GM10266 (cell line): ENCODE results near the gene NMD3.

ENCODE experiments used
- DNase-seq: peaks from one replicate; pipeline ENCODE4 v3.0.0; 2012; ENCODE audit errors: extremely low spot score
- TF ChIP-seq, protein P1 (sequence below): IDR thresholded peaks from 2 replicates; pipeline ENCODE4 v1.5.1; 2012; ENCODE audit warnings: mild to moderate bottlenecking, low read depth; ENCODE audit not compliant: control insufficient read depth, insufficient read depth; ENCODE audit errors: missing control alignments

The NMD3 gene

DNA sequence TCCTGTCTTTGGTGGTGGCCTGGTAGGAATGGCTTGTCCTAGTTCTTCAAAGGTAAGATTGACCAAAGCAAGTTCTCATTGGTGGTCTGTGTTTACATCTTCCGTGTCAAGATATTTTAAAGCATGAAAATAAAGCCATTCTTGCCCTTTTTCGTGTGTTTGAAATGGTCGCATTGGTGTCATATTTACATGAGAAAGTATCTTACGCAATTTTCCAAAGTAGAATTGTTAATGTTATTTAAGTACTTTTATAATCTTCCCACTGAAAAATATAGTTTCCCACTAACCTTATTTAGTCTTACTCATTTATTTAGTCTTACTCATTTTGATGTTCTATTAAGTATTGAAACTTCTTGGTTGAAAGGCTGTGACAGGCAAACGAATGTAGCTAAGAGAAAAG is 31.0 kb downstream of the NMD3 start:
- TF ChIP-seq, protein P1, sequence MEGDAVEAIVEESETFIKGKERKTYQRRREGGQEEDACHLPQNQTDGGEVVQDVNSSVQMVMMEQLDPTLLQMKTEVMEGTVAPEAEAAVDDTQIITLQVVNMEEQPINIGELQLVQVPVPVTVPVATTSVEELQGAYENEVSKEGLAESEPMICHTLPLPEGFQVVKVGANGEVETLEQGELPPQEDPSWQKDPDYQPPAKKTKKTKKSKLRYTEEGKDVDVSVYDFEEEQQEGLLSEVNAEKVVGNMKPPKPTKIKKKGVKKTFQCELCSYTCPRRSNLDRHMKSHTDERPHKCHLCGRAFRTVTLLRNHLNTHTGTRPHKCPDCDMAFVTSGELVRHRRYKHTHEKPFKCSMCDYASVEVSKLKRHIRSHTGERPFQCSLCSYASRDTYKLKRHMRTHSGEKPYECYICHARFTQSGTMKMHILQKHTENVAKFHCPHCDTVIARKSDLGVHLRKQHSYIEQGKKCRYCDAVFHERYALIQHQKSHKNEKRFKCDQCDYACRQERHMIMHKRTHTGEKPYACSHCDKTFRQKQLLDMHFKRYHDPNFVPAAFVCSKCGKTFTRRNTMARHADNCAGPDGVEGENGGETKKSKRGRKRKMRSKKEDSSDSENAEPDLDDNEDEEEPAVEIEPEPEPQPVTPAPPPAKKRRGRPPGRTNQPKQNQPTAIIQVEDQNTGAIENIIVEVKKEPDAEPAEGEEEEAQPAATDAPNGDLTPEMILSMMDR, result no peak
- DNase-seq, result no peak

- no peak for DNase-seq
- TF ChIP-seq, protein P1, result no peak
Observed at GRCh38 chr3:161253711-161254110, 32.6 kb downstream of the NMD3 start.

DNA sequence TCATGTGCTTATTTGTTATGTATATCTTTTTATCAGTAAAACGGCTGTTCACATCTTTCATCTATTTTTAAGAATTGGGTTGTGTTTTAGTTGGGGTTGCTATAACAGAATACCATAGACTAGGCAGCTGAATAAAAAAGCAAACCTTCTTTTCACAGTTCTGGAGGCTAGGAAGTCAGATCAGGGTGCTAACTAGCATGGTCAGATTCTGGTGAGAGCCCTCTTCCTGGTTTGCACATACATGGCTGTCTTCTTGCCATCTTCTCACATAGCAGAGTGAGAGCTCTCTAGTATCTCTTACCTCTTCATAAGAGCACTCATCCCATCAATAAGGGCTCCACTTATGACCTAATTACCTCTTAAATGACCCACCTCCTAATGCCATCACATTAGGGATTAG is 33.8 kb downstream of the NMD3 start:
- no peak for DNase-seq

DNA sequence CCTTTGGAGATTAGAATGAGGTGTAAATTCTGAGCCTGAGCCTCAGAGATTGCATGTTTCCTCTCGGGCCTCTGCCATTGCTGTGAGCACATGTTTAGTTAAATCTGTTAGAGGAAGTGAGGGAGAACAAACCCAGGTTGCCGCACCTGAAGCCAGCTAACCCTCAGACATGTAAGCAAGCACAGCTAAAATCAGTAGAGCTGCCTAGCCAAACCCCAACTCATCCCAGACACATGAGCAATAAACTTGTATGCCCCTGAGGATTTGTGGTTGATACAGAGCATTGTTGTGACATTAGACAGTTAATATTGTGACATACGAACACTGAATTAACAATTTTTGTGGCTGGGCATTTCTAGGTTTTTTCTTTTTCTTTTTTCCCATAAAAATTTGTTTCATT is 41.9 kb downstream of the NMD3 start:
- no peak for DNase-seq
- TF ChIP-seq, protein P1, result no peak

More for the DNA sequence above, 33.8 kb downstream of the NMD3 start:
- TF ChIP-seq, protein P1, result no peak

DNA sequence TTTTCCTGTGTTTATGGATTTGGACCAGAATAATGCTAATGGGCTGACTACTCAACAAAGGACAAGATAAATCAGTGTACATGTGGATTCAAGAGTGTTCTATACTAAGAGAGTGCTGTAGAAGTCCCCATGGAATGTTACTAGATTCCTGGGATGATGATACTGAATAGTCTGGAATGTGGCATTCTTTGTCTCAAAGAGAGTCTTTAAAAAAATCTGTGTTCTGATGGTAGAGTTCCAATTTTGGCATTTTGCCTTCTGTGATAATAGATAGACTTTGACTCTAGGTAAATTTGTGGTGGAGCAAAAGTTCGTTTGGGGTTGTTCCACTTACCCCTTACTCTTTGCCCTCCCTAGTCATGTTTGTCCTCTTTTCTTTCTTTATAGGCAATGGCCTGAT is 43.7 kb downstream of the NMD3 start:
- TF ChIP-seq, protein P1, result no peak
- no peak for DNase-seq

- DNase-seq, result no peak
- TF ChIP-seq, protein P1, result no peak
Observed at GRCh38 chr3:161265916-161266571, 44.9 kb downstream of the NMD3 start.

DNA sequence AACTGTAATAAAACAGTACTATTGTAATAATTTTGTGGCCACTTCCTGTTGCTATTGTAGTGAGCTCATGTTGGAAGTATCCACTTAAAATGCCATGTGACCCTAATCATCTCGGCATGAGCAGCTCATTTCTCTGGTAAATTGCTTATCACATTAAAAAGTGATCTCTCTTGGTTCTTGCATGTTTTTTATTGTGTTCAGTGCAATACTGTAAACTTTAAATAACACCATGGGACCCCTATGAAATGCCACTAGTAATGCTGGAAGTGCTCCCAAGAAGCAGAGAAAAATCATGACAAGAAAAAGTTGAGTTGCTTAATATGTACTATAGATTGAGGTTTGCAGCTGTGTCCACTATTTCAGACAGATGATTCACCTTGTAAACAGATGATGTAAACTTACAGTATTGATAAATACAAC is 45.6 kb downstream of the NMD3 start:
- TF ChIP-seq, protein P1, result no peak
- no peak for DNase-seq
